KOPT-K1 (cell line): ENCODE results near the gene EXOC3L1.
A peak's percentile ranks its signal among the peaks of the same experiment; 100 is the strongest.

Experiments
- H3K27ac ChIP-seq: fragments of 200-600 bp; sonication (generic); 2 replicates; pipeline ENCODE4 v1.5.1; 2016; ENCODE audit warnings: antibody characterized with exemption, mild to moderate bottlenecking, low read depth, low read length; ENCODE audit not compliant: poor library complexity, severe bottlenecking
- H3K36me3 ChIP-seq: fragments of 200-600 bp; sonication (generic); 2 replicates; pipeline ENCODE4 v1.5.1; 2017; ENCODE audit warnings: antibody characterized with exemption, mild to moderate bottlenecking, low read length, moderate library complexity; ENCODE audit not compliant: insufficient read depth
- H3K9me3 ChIP-seq: fragments of 200-600 bp; sonication (generic); 2 replicates; pipeline ENCODE4 v1.5.1; 2017; ENCODE audit warnings: antibody characterized with exemption, low read length, mild to moderate bottlenecking; ENCODE audit not compliant: insufficient read depth, poor library complexity, severe bottlenecking

EXOC3L1 gene

DNA sequence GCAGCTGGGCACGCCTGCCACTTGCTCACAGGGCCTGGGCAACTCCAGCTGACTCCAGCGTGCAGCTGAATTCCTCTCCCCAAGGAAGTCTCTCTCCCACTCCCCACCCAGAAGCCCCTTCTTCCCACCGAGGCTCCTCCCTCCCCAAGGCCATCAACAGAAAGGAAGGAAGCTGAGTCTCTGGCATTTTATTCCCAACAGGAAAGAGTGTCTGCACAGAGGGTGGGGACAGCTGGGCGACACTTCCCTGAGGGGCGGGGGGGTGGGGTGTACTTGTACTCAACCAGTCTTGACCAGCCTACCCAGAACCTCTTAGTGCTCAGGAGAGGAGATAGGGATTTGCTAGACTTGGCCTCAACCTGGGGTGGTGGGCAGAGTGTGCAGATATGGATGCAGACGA, at the start of gene EXOC3L1:
TSS of gene EXOC3L1 (minus strand) at position 96 of the 400 bp plus-strand sequence. CDS start 460 bp downstream, outside the sequence.
- Histone ChIP-seq H3K36me3 (peaks cover 20% of the 10 kb centered on the region), H3K9me3 (no peaks in the 10 kb centered on the region), H3K27ac (no peak within 1 kb of the TSS)

- Histone ChIP-seq H3K27ac (no peak overlapping the region), H3K9me3 (no peaks in the 10 kb centered on the region), H3K36me3 (peaks cover 37% of the 10 kb centered on the region; the same call in 1 of the 2 replicates)
Measured at GRCh38 chr16:67238806-67239470, 49.0 kb upstream of the EXOC3L1 start.

DNA sequence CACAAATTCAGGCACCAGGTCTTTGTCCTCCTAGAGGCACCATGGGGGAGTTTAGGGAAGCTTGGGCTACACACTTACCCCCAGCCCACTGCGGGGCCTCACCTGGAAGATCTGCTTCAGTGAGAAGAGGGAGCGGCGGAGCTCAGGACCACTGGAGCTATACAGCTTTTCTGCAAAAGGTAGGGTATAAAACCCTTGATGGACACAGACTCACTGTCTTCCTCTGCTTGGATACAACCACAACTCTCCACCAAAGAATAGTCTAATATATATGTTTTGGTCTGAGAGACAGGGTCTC, 48.3 kb upstream of the EXOC3L1 start:
- peaks cover 41% of the 10 kb centered on the region; the same call in 1 of the 2 replicates for H3K36me3 ChIP-seq
- no peak overlapping the region for H3K27ac ChIP-seq
- no peaks in the 10 kb centered on the region for H3K9me3 ChIP-seq

GRCh38 chr16:67237396-67238277, 47.7 kb upstream of the EXOC3L1 start:
- Histone ChIP-seq H3K36me3 (peaks cover 43% of the 10 kb centered on the region; the same call in 1 of the 2 replicates), H3K9me3 (no peaks in the 10 kb centered on the region), H3K27ac (no peak overlapping the region)

- Histone ChIP-seq H3K27ac (peak overlapping the region; percentile 80), H3K9me3 (no peaks in the 10 kb centered on the region), H3K36me3 (peaks cover 48% of the 10 kb centered on the region; the same call in 1 of the 2 replicates)
Measured at GRCh38 chr16:67236563-67237395, 46.8 kb upstream of the EXOC3L1 start.

GRCh38 chr16:67235816-67236562, 46.1 kb upstream of the EXOC3L1 start:
- peaks cover 56% of the 10 kb centered on the region for H3K36me3 ChIP-seq
- peak overlapping the region; percentile 80 for H3K27ac ChIP-seq
- no peaks in the 10 kb centered on the region for H3K9me3 ChIP-seq

GRCh38 chr16:67234180-67234597, 44.3 kb upstream of the EXOC3L1 start:
- Histone ChIP-seq H3K27ac (no peak overlapping the region), H3K36me3 (peaks cover 71% of the 10 kb centered on the region), H3K9me3 (no peaks in the 10 kb centered on the region)

GRCh38 chr16:67233596-67233995, 43.7 kb upstream of the EXOC3L1 start:
- Histone ChIP-seq H3K27ac (no peak overlapping the region), H3K36me3 (peaks cover 71% of the 10 kb centered on the region), H3K9me3 (no peaks in the 10 kb centered on the region)

DNA sequence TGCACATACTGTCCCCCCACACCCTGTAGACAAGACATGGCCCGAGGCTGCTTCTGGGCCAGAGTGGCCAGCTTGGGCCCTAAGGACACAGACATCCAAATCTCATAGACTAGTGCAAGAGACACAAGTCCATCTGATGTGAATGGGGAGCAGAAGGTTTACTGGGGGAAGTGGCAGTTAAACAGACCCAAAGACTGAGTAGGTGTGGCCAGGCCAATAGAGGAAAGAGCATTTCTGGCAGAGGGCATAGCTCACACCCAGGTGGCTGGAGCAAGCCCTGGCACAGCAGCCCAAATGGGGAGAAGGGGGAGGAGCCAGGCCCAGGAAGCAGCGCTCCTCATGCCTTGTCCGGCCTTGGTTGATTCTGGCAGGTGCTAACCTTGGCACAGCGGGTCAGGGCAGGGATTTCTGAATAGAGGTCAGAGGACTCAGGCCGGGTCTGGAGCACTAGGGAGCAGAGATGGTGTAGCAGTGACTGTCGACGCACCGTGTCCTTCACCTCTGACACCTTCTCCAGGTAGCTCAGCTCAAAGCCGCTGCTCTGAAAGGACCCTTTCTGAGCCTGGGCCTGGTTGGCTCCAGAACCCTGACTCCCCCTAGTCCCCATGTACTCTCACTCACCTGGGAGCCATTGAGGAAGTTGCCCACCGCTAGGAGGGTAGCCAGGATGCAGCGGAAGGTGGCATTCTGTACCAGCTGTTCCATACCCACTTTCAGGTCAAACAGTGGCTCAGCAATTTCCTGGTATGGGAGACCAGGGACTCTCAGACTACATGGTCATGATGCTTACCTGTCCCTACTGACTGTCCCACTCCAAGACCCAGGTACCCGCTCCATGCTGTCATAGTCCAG, 41.1 kb upstream of the EXOC3L1 start:
- H3K36me3 ChIP-seq, result peaks cover 61% of the 10 kb centered on the region
- H3K9me3 ChIP-seq, result no peaks in the 10 kb centered on the region
- H3K27ac ChIP-seq, result no peak overlapping the region

DNA sequence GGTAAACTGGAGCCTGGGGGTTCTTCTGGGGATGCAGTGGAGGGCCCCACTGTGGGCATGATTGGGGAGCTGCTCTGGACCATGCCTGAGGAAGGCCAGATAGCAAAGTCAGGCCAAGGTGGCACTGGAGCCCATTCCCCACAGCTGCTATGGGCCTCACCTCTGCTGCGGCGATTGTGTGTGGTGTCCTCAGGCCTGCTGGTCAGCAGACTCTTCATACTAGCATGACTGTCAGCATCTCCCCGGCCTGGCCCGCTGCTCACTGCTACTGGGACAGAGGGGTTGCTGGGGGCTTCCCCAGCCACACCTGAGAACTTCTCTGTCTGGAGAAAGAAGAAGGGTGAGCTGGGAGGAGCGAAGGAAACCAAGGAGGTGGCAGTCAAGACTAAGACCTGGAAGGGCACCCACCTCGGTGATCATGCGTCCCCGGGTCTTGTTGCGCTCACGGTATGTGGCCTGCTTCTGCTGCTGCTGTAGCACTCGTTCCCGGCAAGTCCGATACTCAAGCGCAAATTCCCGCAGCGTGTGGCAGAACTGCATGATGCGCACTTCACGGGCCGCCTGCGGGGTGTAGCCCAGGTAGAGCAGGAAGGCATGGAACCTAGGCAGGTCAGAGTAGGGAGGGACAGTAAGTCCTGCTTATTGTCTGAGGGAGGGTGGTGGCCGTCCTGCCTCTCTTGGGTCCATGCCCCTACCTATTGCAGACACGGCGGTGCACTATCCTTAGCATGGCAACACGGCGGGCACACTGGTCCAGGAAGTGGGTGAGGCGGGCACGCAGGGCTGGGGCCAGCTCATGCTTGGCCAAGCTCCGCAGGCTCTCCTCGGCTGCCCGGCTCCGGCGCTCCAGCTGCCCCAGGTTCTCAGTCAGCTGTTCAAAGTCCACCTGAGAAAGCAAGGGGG, 40.2 kb upstream of the EXOC3L1 start:
- H3K27ac ChIP-seq, result no peak overlapping the region
- H3K9me3 ChIP-seq, result no peaks in the 10 kb centered on the region
- peaks cover 58% of the 10 kb centered on the region for H3K36me3 ChIP-seq

GRCh38 chr16:67228905-67229304, 39.0 kb upstream of the EXOC3L1 start:
- H3K27ac ChIP-seq, result no peak overlapping the region
- no peaks in the 10 kb centered on the region for H3K9me3 ChIP-seq
- peaks cover 49% of the 10 kb centered on the region for H3K36me3 ChIP-seq

DNA sequence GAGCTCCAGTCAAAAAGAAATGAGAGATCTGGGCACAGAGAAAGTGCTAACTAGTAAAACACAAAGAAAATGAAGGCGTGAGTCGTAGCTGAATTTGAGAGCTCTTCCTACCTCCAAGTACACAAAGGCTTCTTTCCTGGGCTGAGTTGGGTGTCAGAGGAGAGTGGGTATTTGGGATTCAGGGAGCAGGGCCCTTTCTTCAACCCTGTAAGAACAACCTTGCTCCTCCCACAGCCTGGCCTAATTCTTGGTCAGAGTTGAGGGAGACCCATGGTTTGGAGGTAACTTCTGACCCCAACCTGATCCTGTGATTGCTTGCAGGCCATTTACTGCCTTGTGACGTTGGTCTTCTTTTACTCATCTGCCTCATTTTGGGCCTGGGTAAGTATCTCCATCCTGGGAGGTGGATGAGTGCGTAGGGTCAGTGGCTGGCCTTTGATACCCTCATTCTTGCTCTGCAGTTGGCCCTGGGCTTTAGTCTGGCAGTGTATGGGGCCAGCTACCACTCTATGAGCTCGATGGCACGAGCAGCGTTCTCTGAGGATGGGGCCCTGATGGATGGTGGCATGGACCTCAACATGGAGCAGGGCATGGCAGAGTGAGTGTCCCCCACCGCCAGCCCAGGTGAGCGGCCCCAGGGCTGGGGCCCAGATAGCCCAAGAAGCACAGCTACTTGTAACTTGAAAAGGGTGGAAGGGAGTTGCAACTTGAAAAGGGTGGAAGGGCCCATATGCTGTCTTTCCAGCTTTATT, 38.3 kb upstream of the EXOC3L1 start:
- Histone ChIP-seq H3K27ac (peak overlapping the region; percentile 70), H3K9me3 (no peaks in the 10 kb centered on the region), H3K36me3 (peaks cover 45% of the 10 kb centered on the region)
